SU-DHL-6 (cell line): ENCODE results near the gene RAB31.

Source experiments
- H2AFZ ChIP-seq: fragments of 200-600 bp; sonication (generic); 2 replicates; pipeline ENCODE4 v1.6.1; 2014; ENCODE audit warnings: low read depth, mild to moderate bottlenecking, moderate library complexity, mixed read lengths, antibody characterized with exemption, low read length; ENCODE audit not compliant: severe bottlenecking
- H3F3A ChIP-seq: fragments of 200-600 bp; shearing (Covaris generic); 2 replicates; pipeline ENCODE4 v1.6.0; 2016; ENCODE audit warnings: antibody characterized with exemption, mild to moderate bottlenecking; ENCODE audit not compliant: insufficient read depth
- H3K27ac ChIP-seq: fragments of 200-600 bp; sonication (generic); 2 replicates; pipeline ENCODE4 v1.5.1; 2016; ENCODE audit warnings: low read depth, mild to moderate bottlenecking, low read length, moderate library complexity, mixed read lengths
- H3K27me3 ChIP-seq: fragments of 200-600 bp; sonication (generic), shearing (Covaris generic); 2 replicates; pipeline ENCODE4 v1.6.0; 2014; ENCODE audit warnings: mild to moderate bottlenecking, low read length
- H3K36me3 ChIP-seq: fragments of 200-600 bp; sonication (generic); 2 replicates; pipeline ENCODE4 v1.6.1; 2014; ENCODE audit warnings: mild to moderate bottlenecking, low read length, mixed read lengths
- H3K4me2 ChIP-seq: fragments of 300-600, 200-600 bp; shearing (Covaris generic), sonication (generic); 2 replicates; pipeline ENCODE4 v1.6.0; 2014; ENCODE audit warnings: low read length, low read depth, mild to moderate bottlenecking; ENCODE audit not compliant: poor library complexity, severe bottlenecking
- H3K4me3 ChIP-seq: fragments of 200-600 bp; sonication (generic); 2 replicates; pipeline ENCODE4 v1.5.1; 2014; ENCODE audit warnings: antibody characterized with exemption, low read length, mild to moderate bottlenecking, mixed read lengths; ENCODE audit not compliant: insufficient read depth, poor library complexity, severe bottlenecking
- H3K79me2 ChIP-seq: fragments of 200-600 bp; sonication (generic); 2 replicates; pipeline ENCODE4 v1.6.1; 2014; ENCODE audit warnings: mild to moderate bottlenecking, low read length, moderate library complexity; ENCODE audit not compliant: insufficient read depth
- H3K9ac ChIP-seq: fragments of 200-600 bp; sonication (generic); 2 replicates; pipeline ENCODE4 v1.7.0; 2014; ENCODE audit warnings: mild to moderate bottlenecking, low read length
- H3K9me2 ChIP-seq: fragments of 200-600 bp; sonication (generic); replicated peaks from 2 replicates; pipeline ENCODE4 v1.6.1; 2014; ENCODE audit warnings: low read length; ENCODE audit not compliant: insufficient read depth
- H3K9me3 ChIP-seq: fragments of 200-600 bp; sonication (generic); 2 replicates; pipeline ENCODE4 v1.6.1; 2014; ENCODE audit warnings: low read length, mixed read lengths; ENCODE audit not compliant: insufficient read depth
- H4K20me1 ChIP-seq: fragments of 200-600 bp; sonication (generic); 2 replicates; pipeline ENCODE4 v1.6.1; 2014; ENCODE audit warnings: low read depth, mild to moderate bottlenecking, antibody characterized with exemption, low read length, moderate library complexity, mixed read lengths
- EZH2phosphoT487 ChIP-seq: fragments of 200-600 bp; sonication (generic), shearing (Covaris generic); conservative IDR thresholded peaks from 2 replicates; pipeline ENCODE4 v1.6.1; 2018; ENCODE audit warnings: mild to moderate bottlenecking, antibody characterized with exemption, low read length, moderate library complexity, mixed read lengths
- TF ChIP-seq, protein P1 (sequence below): fragments of 200-600 bp; sonication (generic); IDR thresholded peaks from one replicate; pipeline ENCODE4 v1.5.1; 2017; ENCODE audit warnings: antibody characterized with exemption, mild to moderate bottlenecking, low read length, moderate library complexity; ENCODE audit not compliant: insufficient read depth, poor library complexity, severe bottlenecking

RAB31 gene

GRCh38 chr18:9852266-9853081 is 144.4 kb downstream of the RAB31 start:
- H3K27me3 ChIP-seq, result no peaks in the 10 kb centered on the region
- no peak overlapping the region for H2AFZ ChIP-seq
- no peaks in the 10 kb centered on the region for H4K20me1 ChIP-seq
- H3K9me2 ChIP-seq, result no peaks in the 10 kb centered on the region
- H3K4me3 ChIP-seq, result no peak overlapping the region
- TF ChIP-seq EZH2phosphoT487, result no peak
- TF ChIP-seq, protein P1, sequence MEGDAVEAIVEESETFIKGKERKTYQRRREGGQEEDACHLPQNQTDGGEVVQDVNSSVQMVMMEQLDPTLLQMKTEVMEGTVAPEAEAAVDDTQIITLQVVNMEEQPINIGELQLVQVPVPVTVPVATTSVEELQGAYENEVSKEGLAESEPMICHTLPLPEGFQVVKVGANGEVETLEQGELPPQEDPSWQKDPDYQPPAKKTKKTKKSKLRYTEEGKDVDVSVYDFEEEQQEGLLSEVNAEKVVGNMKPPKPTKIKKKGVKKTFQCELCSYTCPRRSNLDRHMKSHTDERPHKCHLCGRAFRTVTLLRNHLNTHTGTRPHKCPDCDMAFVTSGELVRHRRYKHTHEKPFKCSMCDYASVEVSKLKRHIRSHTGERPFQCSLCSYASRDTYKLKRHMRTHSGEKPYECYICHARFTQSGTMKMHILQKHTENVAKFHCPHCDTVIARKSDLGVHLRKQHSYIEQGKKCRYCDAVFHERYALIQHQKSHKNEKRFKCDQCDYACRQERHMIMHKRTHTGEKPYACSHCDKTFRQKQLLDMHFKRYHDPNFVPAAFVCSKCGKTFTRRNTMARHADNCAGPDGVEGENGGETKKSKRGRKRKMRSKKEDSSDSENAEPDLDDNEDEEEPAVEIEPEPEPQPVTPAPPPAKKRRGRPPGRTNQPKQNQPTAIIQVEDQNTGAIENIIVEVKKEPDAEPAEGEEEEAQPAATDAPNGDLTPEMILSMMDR, result no peak
- H3K27ac ChIP-seq, result no peak overlapping the region
- no peaks in the 10 kb centered on the region for H3K9me3 ChIP-seq
- no peaks in the 10 kb centered on the region for H3K79me2 ChIP-seq
- H3K36me3 ChIP-seq, result no peaks in the 10 kb centered on the region
- H3K9ac ChIP-seq, result no peak overlapping the region
- H3K4me2 ChIP-seq, result no peak overlapping the region
- H3F3A ChIP-seq, result no peaks in the 10 kb centered on the region

DNA sequence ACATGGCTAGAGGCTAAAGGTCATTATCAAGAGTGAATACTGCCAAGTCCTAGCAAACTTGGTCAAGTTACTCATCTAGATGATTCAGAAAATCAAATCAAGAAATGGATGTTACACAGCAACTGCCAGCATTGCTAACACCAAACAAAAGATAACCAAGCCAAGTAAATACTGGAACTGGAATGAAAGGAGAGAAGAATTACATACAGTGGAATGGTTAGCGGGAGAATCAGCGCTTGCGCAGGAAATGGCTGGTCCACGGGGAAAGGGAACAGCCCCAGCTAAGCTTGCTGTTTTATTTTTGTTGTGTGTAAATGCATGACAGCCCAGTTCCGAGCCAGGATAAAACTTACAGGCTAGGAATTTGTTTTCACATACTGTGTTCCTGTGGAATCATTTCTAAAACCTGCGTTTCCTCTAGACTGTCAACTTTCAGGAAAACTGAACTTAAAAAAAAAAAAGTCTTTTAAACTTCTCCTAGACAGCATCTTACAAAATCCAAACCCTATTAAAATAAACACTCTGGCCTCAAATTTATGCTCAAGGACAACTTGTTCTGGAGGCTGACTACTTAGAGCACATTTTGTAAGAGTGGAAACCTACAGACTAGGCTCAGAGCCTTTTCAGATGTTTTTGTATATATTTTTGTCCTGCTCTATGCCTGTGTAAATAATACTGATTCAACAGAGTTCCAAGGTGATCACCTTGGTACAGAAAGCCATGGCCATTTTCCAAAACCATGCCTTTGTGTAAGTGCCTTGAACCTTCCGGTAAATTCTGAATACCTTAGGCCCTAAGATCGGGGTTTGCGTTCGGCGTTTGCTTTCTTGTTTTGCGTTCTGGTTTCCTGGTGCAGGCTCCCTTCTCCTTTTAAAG is 146.9 kb downstream of the RAB31 start:
- no peaks in the 10 kb centered on the region for H3K79me2 ChIP-seq
- H2AFZ ChIP-seq, result no peak overlapping the region
- H4K20me1 ChIP-seq, result no peaks in the 10 kb centered on the region
- H3K4me3 ChIP-seq, result no peak overlapping the region
- TF ChIP-seq, protein P1, result no peak
- no peak for TF ChIP-seq EZH2phosphoT487
- no peaks in the 10 kb centered on the region for H3K27me3 ChIP-seq
- no peaks in the 10 kb centered on the region for H3F3A ChIP-seq
- no peaks in the 10 kb centered on the region for H3K9me2 ChIP-seq
- no peaks in the 10 kb centered on the region for H3K9me3 ChIP-seq
- no peaks in the 10 kb centered on the region for H3K36me3 ChIP-seq
- H3K4me2 ChIP-seq, result no peak overlapping the region
- no peak overlapping the region for H3K9ac ChIP-seq
- H3K27ac ChIP-seq, result no peak overlapping the region

DNA sequence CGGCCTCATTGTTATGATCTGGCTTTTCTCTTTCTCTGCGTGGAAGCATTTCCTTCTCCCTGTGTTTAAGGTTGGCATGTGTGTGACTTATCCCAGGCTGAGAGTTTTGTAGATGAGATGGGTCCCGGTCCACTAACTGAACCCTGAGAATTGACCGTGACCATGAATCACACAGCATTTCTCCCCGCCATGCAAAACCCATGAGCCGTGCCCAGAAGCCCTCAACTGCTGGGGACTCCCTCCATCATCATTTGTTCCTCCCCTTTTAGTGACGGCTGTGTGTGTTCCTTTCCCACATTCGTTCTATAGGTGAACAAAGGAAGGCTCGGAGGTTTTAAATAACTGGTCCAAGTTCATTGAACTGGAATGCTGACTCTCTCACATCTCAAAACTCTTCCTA is 147.6 kb downstream of the RAB31 start:
- Histone ChIP-seq H3K27me3 (no peaks in the 10 kb centered on the region), H3K9me2 (no peaks in the 10 kb centered on the region), H4K20me1 (no peaks in the 10 kb centered on the region), H3F3A (no peaks in the 10 kb centered on the region), H2AFZ (no peak overlapping the region), H3K9me3 (no peaks in the 10 kb centered on the region), H3K27ac (no peak overlapping the region), H3K4me2 (no peak overlapping the region), H3K36me3 (no peaks in the 10 kb centered on the region), H3K79me2 (no peaks in the 10 kb centered on the region), H3K4me3 (no peak overlapping the region), H3K9ac (no peak overlapping the region)
- TF ChIP-seq EZH2phosphoT487, result no peak
- TF ChIP-seq, protein P1, result no peak
